Stomach (tissue), 4 donors: ENCODE measurements around the gene KCNC1.

Source experiments
- CTCF ChIP-seq, 7 experiments: fragments of 450-650 bp in 4 of 7; fragments of 200-600 bp in 3 of 7; sonication (generic) in 3 of 7; IDR thresholded peaks; one replicate each; pipeline ENCODE4 v1.5.1; 2016 to 2019; ENCODE audit warnings: antibody characterized with exemption in 7 of 7, control low read depth in 2 of 7, mild to moderate bottlenecking in 1 of 7
- POLR2A ChIP-seq, 4 donors: fragments of 450-650 bp; IDR thresholded peaks; one replicate each; pipeline ENCODE4 v1.6.1; 2016; ENCODE audit warnings: antibody characterized with exemption in 4 of 4, control low read depth in 2 of 4, mild to moderate bottlenecking in 1 of 4, moderate library complexity in 1 of 4
- POLR2AphosphoS5 ChIP-seq, 3 donors: sonication (generic); formaldehyde crosslinking; IDR thresholded peaks; one replicate each; pipeline ENCODE4 v1.6.1; 2016; ENCODE audit warnings: antibody characterized with exemption in 3 of 3

- TF ChIP-seq POLR2A (IDR thresholded peaks at IDR 0.05) (no peak), CTCF (IDR thresholded peaks at IDR 0.05) (no peak), POLR2AphosphoS5 (IDR thresholded peaks at IDR 0.05) (no peak)
These were observed 21.3 kb downstream of the KCNC1 start for GRCh38 chr11:17755891-17756290.
